HG03064 (cell line): ENCODE results near the gene GARNL3.

Experiments
- ATAC-seq: cut with Tn5 transposase; IDR thresholded peaks from one replicate; pipeline ENCODE4 v1.9.1; 2021; ENCODE audit warnings: low read depth; ENCODE audit not compliant: unreplicated experiment

GARNL3 gene

GRCh38 chr9:127346584-127346983, 82.0 kb downstream of the GARNL3 start:
- no peak for ATAC-seq

GRCh38 chr9:127347831-127348776, 83.5 kb downstream of the GARNL3 start:
- ATAC-seq: no peak

GRCh38 chr9:127349483-127350113, 85.0 kb downstream of the GARNL3 start:
- ATAC-seq: no peak

- no peak for ATAC-seq
These were observed 86.9 kb downstream of the GARNL3 start for GRCh38 chr9:127351182-127352166.

- no peak for ATAC-seq
These were observed 89.3 kb downstream of the GARNL3 start for GRCh38 chr9:127353882-127354281.

- ATAC-seq: no peak
These were observed 92.3 kb downstream of the GARNL3 start for GRCh38 chr9:127356906-127357305.

GRCh38 chr9:127358023-127358535, 93.5 kb downstream of the GARNL3 start:
- ATAC-seq: no peak

- no peak for ATAC-seq
These were observed 94.2 kb downstream of the GARNL3 start for GRCh38 chr9:127358770-127359169.

GRCh38 chr9:127360250-127360649, 95.7 kb downstream of the GARNL3 start:
- no peak for ATAC-seq

GRCh38 chr9:127360829-127361228, 96.3 kb downstream of the GARNL3 start:
- ATAC-seq: no peak

GRCh38 chr9:127361561-127361960, 97.0 kb downstream of the GARNL3 start:
- no peak for ATAC-seq

- ATAC-seq: no peak
These were observed 98.3 kb downstream of the GARNL3 start for GRCh38 chr9:127362829-127363228.

- ATAC-seq: no peak
These were observed 100.9 kb downstream of the GARNL3 start for GRCh38 chr9:127365461-127365860.

- ATAC-seq: no peak
These were observed 102.0 kb downstream of the GARNL3 start for GRCh38 chr9:127366594-127366993.

- no peak for ATAC-seq
These were observed 104.4 kb downstream of the GARNL3 start for GRCh38 chr9:127368852-127369402.

GRCh38 chr9:127369428-127369827, 104.9 kb downstream of the GARNL3 start:
- ATAC-seq: no peak

- no peak for ATAC-seq
These were observed 105.6 kb downstream of the GARNL3 start for GRCh38 chr9:127370147-127370579.

GRCh38 chr9:127370672-127371648, 106.4 kb downstream of the GARNL3 start:
- ATAC-seq: no peak

- ATAC-seq: no peak
These were observed 115.9 kb downstream of the GARNL3 start for GRCh38 chr9:127380479-127380878.
